B cell (primary cell): ENCODE results near the gene EFCAB14.

ENCODE experiments used
- CTCF ChIP-seq: fragments of 200-600 bp; IDR thresholded peaks from one replicate; pipeline ENCODE4 v1.8.0; 2022; ENCODE audit warnings: antibody characterized with exemption, mild to moderate bottlenecking
- EZH2 ChIP-seq: IDR thresholded peaks from 2 replicates; pipeline ENCODE4 v1.6.1; 2012; ENCODE audit warnings: borderline replicate concordance, low read depth, mild to moderate bottlenecking, moderate library complexity, low read length; ENCODE audit not compliant: insufficient read depth, poor library complexity, severe bottlenecking

- TF ChIP-seq CTCF (no peak), EZH2 (no peak)
Observed at GRCh38 chr1:46757956-46758528, 39.1 kb upstream of the EFCAB14 start.
